Measurements from ENCODE around the gene ODC1.
A peak's percentile ranks its signal among the peaks of the same experiment; 100 is the strongest.

ODC1 gene

GRCh38 chr2:10433264-10433946, 14.7 kb downstream of the ODC1 start:
- Histone ChIP-seq H3K4me3 (ENCODE audit: low read length in 2 of 2) (no peak overlapping the region), H3K4me1 (ENCODE audit: control insufficient read depth, insufficient read depth, low read length) (peaks cover 4% of the 10 kb centered on the region), H3K27me3 (ENCODE audit: control insufficient read depth in 1 of 2, insufficient read depth in 2 of 2, low read length in 2 of 2) (peaks cover 6% of the 10 kb centered on the region in 2 donors), H3K27ac (ENCODE audit: low read length) (no peak overlapping the region), H3K9me3 (ENCODE audit: control insufficient read depth in 2 of 2, low read length in 2 of 2) (no peaks in the 10 kb centered on the region), H3K36me3 (ENCODE audit: control insufficient read depth in 2 of 2, insufficient read depth in 2 of 2, low read length in 2 of 2) (no peaks in the 10 kb centered on the region), H3K9ac (ENCODE audit: low read length in 2 of 2) (no peak overlapping the region)

GRCh38 chr2:10432311-10433181, 15.6 kb downstream of the ODC1 start:
- no peaks in the 10 kb centered on the region for H3K36me3 ChIP-seq (ENCODE audit: control insufficient read depth in 2 of 2, insufficient read depth in 2 of 2, low read length in 2 of 2)
- peak overlapping the region in 1 of 2 donors; percentile 47 for H3K4me3 ChIP-seq (ENCODE audit: low read length in 2 of 2)
- H3K9me3 ChIP-seq (ENCODE audit: control insufficient read depth in 2 of 2, low read length in 2 of 2): no peaks in the 10 kb centered on the region
- H3K27ac ChIP-seq (ENCODE audit: low read length): no peak overlapping the region
- H3K4me1 ChIP-seq (ENCODE audit: control insufficient read depth, insufficient read depth, low read length): peaks cover 4% of the 10 kb centered on the region
- H3K9ac ChIP-seq (ENCODE audit: low read length in 2 of 2): no peak overlapping the region
- peaks cover 6% of the 10 kb centered on the region in 2 donors for H3K27me3 ChIP-seq (ENCODE audit: control insufficient read depth in 1 of 2, insufficient read depth in 2 of 2, low read length in 2 of 2)

GRCh38 chr2:10431797-10432196, 16.3 kb downstream of the ODC1 start:
- H3K27me3 ChIP-seq (ENCODE audit: control insufficient read depth in 1 of 2, insufficient read depth in 2 of 2, low read length in 2 of 2): peaks cover 6% of the 10 kb centered on the region in 2 donors
- H3K9me3 ChIP-seq (ENCODE audit: control insufficient read depth in 2 of 2, low read length in 2 of 2): no peaks in the 10 kb centered on the region
- peaks cover 8% of the 10 kb centered on the region for H3K4me1 ChIP-seq (ENCODE audit: control insufficient read depth, insufficient read depth, low read length)
- H3K4me3 ChIP-seq (ENCODE audit: low read length in 2 of 2): peak overlapping the region in 1 of 2 donors; percentile 47
- H3K27ac ChIP-seq (ENCODE audit: low read length): no peak overlapping the region
- peaks cover 0 to 2% of the 10 kb centered on the region in 2 donors for H3K36me3 ChIP-seq (ENCODE audit: control insufficient read depth in 2 of 2, insufficient read depth in 2 of 2, low read length in 2 of 2)
- H3K9ac ChIP-seq (ENCODE audit: low read length in 2 of 2): no peak overlapping the region

- Histone ChIP-seq H3K4me3 (ENCODE audit: low read length in 2 of 2) (no peak overlapping the region), H3K9ac (ENCODE audit: low read length in 2 of 2) (no peak overlapping the region)
Observed at GRCh38 chr2:10430886-10431622, 17.1 kb downstream of the ODC1 start.

GRCh38 chr2:10428924-10429323, 19.2 kb downstream of the ODC1 start:
- no peak overlapping the region for H3K4me3 ChIP-seq (ENCODE audit: low read length in 2 of 2)
- H3K9ac ChIP-seq (ENCODE audit: low read length in 2 of 2): no peak overlapping the region
- peaks cover 0 to 5% of the 10 kb centered on the region in 2 donors for H3K36me3 ChIP-seq (ENCODE audit: control insufficient read depth in 2 of 2, insufficient read depth in 2 of 2, low read length in 2 of 2)
- no peak overlapping the region for H3K27ac ChIP-seq (ENCODE audit: low read length)
- no peaks in the 10 kb centered on the region for H3K9me3 ChIP-seq (ENCODE audit: control insufficient read depth in 2 of 2, low read length in 2 of 2)
- H3K27me3 ChIP-seq (ENCODE audit: control insufficient read depth in 1 of 2, insufficient read depth in 2 of 2, low read length in 2 of 2): peaks cover 6% of the 10 kb centered on the region in 2 donors
- peaks cover 8% of the 10 kb centered on the region for H3K4me1 ChIP-seq (ENCODE audit: control insufficient read depth, insufficient read depth, low read length)

More at GRCh38 chr2:10430886-10431622, 17.1 kb downstream of the ODC1 start:
- H3K36me3 ChIP-seq (ENCODE audit: control insufficient read depth in 2 of 2, insufficient read depth in 2 of 2, low read length in 2 of 2): peaks cover 0 to 5% of the 10 kb centered on the region in 2 donors
- no peak overlapping the region for H3K27ac ChIP-seq (ENCODE audit: low read length)
- H3K9me3 ChIP-seq (ENCODE audit: control insufficient read depth in 2 of 2, low read length in 2 of 2): no peaks in the 10 kb centered on the region
- peaks cover 8% of the 10 kb centered on the region for H3K4me1 ChIP-seq (ENCODE audit: control insufficient read depth, insufficient read depth, low read length)
- H3K27me3 ChIP-seq (ENCODE audit: control insufficient read depth in 1 of 2, insufficient read depth in 2 of 2, low read length in 2 of 2): peaks cover 6% of the 10 kb centered on the region in 2 donors

- H3K27ac ChIP-seq (ENCODE audit: low read length): no peak overlapping the region
- peaks cover 8% of the 10 kb centered on the region for H3K4me1 ChIP-seq (ENCODE audit: control insufficient read depth, insufficient read depth, low read length)
- H3K9ac ChIP-seq (ENCODE audit: low read length in 2 of 2): no peak overlapping the region
- H3K4me3 ChIP-seq (ENCODE audit: low read length in 2 of 2): no peak overlapping the region
- no peaks in the 10 kb centered on the region for H3K9me3 ChIP-seq (ENCODE audit: control insufficient read depth in 2 of 2, low read length in 2 of 2)
- peaks cover 5 to 6% of the 10 kb centered on the region in 2 donors for H3K27me3 ChIP-seq (ENCODE audit: control insufficient read depth in 1 of 2, insufficient read depth in 2 of 2, low read length in 2 of 2)
- peaks cover 0 to 5% of the 10 kb centered on the region in 2 donors for H3K36me3 ChIP-seq (ENCODE audit: control insufficient read depth in 2 of 2, insufficient read depth in 2 of 2, low read length in 2 of 2)
Observed at GRCh38 chr2:10428355-10428754, 19.8 kb downstream of the ODC1 start.

- Histone ChIP-seq H3K9ac (ENCODE audit: low read length in 2 of 2) (peak overlapping the region in 1 of 2 donors; percentile 36), H3K27me3 (ENCODE audit: control insufficient read depth in 1 of 2, insufficient read depth in 2 of 2, low read length in 2 of 2) (peaks cover 5 to 6% of the 10 kb centered on the region in 2 donors), H3K4me3 (ENCODE audit: low read length in 2 of 2) (peak overlapping the region in 1 of 2 donors; percentile 3), H3K4me1 (ENCODE audit: control insufficient read depth, insufficient read depth, low read length) (peaks cover 8% of the 10 kb centered on the region), H3K9me3 (ENCODE audit: control insufficient read depth in 2 of 2, low read length in 2 of 2) (no peaks in the 10 kb centered on the region), H3K36me3 (ENCODE audit: control insufficient read depth in 2 of 2, insufficient read depth in 2 of 2, low read length in 2 of 2) (peaks cover 0 to 5% of the 10 kb centered on the region in 2 donors), H3K27ac (ENCODE audit: low read length) (no peak overlapping the region)
Observed at GRCh38 chr2:10427618-10427949, 20.5 kb downstream of the ODC1 start.

- peak overlapping the region in 1 of 2 donors; percentile 3 for H3K4me3 ChIP-seq (ENCODE audit: low read length in 2 of 2)
- no peak overlapping the region for H3K9ac ChIP-seq (ENCODE audit: low read length in 2 of 2)
- no peak overlapping the region for H3K27ac ChIP-seq (ENCODE audit: low read length)
- H3K27me3 ChIP-seq (ENCODE audit: control insufficient read depth in 1 of 2, insufficient read depth in 2 of 2, low read length in 2 of 2): peaks cover 0 to 3% of the 10 kb centered on the region in 2 donors
- H3K4me1 ChIP-seq (ENCODE audit: control insufficient read depth, insufficient read depth, low read length): peaks cover 4% of the 10 kb centered on the region
- H3K9me3 ChIP-seq (ENCODE audit: control insufficient read depth in 2 of 2, low read length in 2 of 2): no peaks in the 10 kb centered on the region
- peaks cover 0 to 5% of the 10 kb centered on the region in 2 donors for H3K36me3 ChIP-seq (ENCODE audit: control insufficient read depth in 2 of 2, insufficient read depth in 2 of 2, low read length in 2 of 2)
Observed at GRCh38 chr2:10426726-10427617, 21.2 kb downstream of the ODC1 start.

GRCh38 chr2:10425699-10426098, 22.4 kb downstream of the ODC1 start:
- no peaks in the 10 kb centered on the region for H3K27me3 ChIP-seq (ENCODE audit: control insufficient read depth in 1 of 2, insufficient read depth in 2 of 2, low read length in 2 of 2)
- H3K4me1 ChIP-seq (ENCODE audit: control insufficient read depth, insufficient read depth, low read length): peaks cover 4% of the 10 kb centered on the region
- H3K4me3 ChIP-seq (ENCODE audit: low read length in 2 of 2): no peak overlapping the region
- H3K9me3 ChIP-seq (ENCODE audit: control insufficient read depth in 2 of 2, low read length in 2 of 2): no peaks in the 10 kb centered on the region
- H3K9ac ChIP-seq (ENCODE audit: low read length in 2 of 2): no peak overlapping the region
- H3K27ac ChIP-seq (ENCODE audit: low read length): no peak overlapping the region
- H3K36me3 ChIP-seq (ENCODE audit: control insufficient read depth in 2 of 2, insufficient read depth in 2 of 2, low read length in 2 of 2): peaks cover 0 to 5% of the 10 kb centered on the region in 2 donors

Measured in stomach smooth muscle (tissue), 2 donors.